ENCODE data around the gene SERPINI1.

SERPINI1 gene

DNA sequence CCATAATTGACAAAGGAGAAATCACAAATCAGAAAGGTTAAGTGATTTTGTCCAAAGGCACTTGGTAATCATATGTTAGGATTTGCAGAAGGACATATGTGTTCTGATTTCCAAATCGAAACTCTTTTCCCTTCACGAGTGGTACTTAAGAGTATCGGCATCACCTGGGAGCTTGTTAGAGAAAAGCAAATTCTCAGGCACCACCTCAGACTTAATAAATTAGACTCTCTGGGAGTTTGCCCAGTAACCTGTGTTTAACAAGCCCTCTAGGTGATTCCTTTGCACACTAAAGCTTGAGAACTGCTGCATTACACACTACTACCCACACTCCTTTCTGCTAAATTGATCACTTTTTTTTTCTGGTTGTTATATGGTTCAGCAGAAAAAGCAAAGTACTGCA is 116.2 kb downstream of the SERPINI1 start:
- DNase-seq (ENCODE audit: low read depth) = no peak
- TF ChIP-seq, protein P1, sequence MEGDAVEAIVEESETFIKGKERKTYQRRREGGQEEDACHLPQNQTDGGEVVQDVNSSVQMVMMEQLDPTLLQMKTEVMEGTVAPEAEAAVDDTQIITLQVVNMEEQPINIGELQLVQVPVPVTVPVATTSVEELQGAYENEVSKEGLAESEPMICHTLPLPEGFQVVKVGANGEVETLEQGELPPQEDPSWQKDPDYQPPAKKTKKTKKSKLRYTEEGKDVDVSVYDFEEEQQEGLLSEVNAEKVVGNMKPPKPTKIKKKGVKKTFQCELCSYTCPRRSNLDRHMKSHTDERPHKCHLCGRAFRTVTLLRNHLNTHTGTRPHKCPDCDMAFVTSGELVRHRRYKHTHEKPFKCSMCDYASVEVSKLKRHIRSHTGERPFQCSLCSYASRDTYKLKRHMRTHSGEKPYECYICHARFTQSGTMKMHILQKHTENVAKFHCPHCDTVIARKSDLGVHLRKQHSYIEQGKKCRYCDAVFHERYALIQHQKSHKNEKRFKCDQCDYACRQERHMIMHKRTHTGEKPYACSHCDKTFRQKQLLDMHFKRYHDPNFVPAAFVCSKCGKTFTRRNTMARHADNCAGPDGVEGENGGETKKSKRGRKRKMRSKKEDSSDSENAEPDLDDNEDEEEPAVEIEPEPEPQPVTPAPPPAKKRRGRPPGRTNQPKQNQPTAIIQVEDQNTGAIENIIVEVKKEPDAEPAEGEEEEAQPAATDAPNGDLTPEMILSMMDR (IDR thresholded peaks at IDR 0.05; ENCODE audit: insufficient read depth, low read depth, low read length, missing control alignments) = no peak
- no peak overlapping the region for H3K4me3 ChIP-seq (ENCODE audit: low read length)

DNA sequence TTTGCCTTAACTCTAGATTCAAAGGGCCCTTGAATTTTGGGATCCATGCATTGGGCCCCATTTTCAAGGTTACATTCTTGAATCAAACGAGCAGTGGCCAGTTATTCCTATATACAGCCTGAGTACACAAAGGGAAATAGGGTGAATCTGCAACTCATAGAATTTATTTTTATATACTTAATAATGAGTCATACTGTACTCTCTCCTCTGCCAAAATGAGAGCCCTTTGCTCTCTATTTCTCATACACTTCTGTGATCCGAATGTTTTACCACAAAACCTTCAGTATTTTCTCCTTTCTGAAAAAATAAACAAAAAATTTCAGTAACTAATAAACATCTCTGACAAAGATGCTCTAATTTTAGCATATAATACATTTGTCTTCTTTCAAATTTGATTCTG is 116.7 kb downstream of the SERPINI1 start:
- H3K4me3 ChIP-seq (ENCODE audit: low read length) = no peak overlapping the region
- TF ChIP-seq, protein P1 (IDR thresholded peaks at IDR 0.05; ENCODE audit: insufficient read depth, low read depth, low read length, missing control alignments) = no peak
- DNase-seq (ENCODE audit: low read depth) = no peak

DNA sequence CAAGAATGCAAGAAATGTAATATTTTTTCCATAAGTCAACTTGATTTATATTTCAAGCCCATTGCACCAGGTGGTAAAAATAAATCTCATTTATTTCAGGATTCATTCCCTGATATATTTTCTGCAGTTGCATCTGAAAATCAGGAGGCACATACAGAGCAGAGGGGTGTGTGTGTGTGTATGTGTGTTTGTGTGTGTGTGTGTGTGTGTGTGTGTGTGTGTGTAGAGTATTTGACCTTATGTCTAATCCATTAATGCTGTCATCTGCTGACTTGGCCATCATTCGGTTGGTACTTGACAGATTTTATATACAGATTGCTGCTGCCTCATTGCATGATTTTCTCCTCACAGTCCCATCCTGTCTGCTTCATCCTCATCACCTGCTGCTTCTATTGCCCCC is 118.5 kb downstream of the SERPINI1 start:
- TF ChIP-seq, protein P1 (IDR thresholded peaks at IDR 0.05; ENCODE audit: insufficient read depth, low read depth, low read length, missing control alignments) = no peak
- DNase-seq (ENCODE audit: low read depth) = no peak
- H3K4me3 ChIP-seq (ENCODE audit: low read length) = no peak overlapping the region

DNA sequence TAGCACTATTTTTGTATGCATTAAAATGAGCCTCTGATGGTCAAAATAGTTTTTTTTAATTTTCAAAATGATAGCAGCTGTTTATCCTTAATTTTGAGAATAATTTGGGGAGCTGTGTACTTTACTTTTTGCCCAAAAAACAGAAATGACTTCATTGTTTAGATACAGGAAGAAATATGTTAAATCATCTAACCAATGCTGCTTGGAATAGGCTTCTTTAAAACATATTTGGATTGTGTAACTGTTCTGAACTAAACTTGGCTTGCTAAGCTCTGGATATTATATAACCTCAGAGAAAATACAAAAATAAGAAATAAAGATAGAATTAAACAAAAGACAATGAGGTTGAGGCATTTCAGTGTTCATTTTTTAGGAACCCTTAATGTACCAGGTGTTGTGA is 119.3 kb downstream of the SERPINI1 start:
- TF ChIP-seq, protein P1 (IDR thresholded peaks at IDR 0.05; ENCODE audit: insufficient read depth, low read depth, low read length, missing control alignments) = no peak
- DNase-seq (ENCODE audit: low read depth) = no peak
- no peak overlapping the region for H3K4me3 ChIP-seq (ENCODE audit: low read length)

DNA sequence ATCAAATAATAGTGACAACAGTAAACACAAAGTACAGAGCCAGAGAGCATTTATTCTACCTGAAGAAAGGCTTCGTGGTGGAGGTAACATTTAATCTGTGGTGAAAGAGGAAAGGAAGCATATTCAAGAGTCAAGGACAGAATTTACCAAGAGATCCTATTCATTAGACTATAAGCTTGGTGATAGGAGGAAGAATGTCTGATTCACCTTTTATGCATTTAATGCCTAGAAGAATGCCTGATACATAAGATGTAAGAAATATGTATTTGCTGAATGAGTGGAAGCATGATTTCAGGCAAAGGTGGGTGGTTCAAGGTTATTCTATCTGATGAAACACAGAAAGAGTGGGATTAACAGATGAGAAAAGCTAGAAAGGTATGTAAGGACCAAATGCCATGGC is 119.8 kb downstream of the SERPINI1 start:
- TF ChIP-seq, protein P1 (IDR thresholded peaks at IDR 0.05; ENCODE audit: insufficient read depth, low read depth, low read length, missing control alignments) = no peak
- H3K4me3 ChIP-seq (ENCODE audit: low read length) = no peak overlapping the region
- peak; percentile 43 for DNase-seq (ENCODE audit: low read depth)

DNA sequence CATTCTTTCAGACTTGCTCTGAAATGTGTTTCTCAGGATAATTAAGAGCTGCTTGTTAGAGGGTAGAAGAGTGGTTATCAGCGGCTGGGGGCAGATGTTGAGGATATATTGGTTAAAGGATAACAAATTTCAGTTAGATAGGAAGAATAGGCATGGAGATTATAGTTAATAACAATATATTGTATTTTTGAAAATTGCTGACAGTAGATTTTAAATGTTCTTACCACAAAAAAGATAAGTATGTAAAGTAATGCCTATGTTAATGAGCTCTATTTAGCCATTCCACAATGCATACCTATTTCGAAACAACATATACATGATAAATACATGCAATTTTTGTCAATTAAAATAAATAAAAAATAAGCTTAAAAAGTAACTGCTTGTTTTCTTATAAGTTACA is 123.3 kb downstream of the SERPINI1 start:
- no peak overlapping the region for H3K4me3 ChIP-seq (ENCODE audit: low read length)
- TF ChIP-seq, protein P1 (IDR thresholded peaks at IDR 0.05; ENCODE audit: insufficient read depth, low read depth, low read length, missing control alignments) = no peak
- DNase-seq (ENCODE audit: low read depth) = no peak

DNA sequence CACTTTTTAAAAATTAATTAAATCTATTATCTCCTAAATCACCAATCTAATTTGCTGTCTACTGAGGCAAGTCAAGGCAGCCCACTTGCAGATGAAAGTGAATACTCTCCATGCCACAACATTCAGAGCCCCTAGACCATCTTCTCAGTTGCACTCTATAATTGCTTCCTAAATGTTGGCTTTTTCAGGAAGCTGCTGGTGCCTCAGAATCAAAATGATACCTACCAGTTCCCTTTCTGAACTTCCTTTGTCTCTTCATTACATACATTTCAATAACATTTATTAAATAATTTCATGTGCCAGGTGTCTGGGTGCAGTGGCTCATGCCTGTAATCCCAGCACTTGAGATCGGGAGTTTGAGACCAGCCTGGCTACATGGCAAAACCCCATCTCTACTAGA is 124.1 kb downstream of the SERPINI1 start:
- no peak overlapping the region for H3K4me3 ChIP-seq (ENCODE audit: low read length)
- TF ChIP-seq, protein P1 (IDR thresholded peaks at IDR 0.05; ENCODE audit: insufficient read depth, low read depth, low read length, missing control alignments) = no peak
- no peak for DNase-seq (ENCODE audit: low read depth)
